SK-N-SH treated with all-trans-retinoic acid at 6 μM for 48 hours (cell line): ENCODE data around the gene PARVB.

Experiments used
- ARNTL ChIP-seq: fragments of 450-650 bp; formaldehyde crosslinking; IDR thresholded peaks from 2 replicates; pipeline ENCODE4 v1.5.0; 2020; ENCODE audit warnings: low read depth, mild to moderate bottlenecking, moderate library complexity, borderline replicate concordance
- CSRNP3 ChIP-seq: fragments of 250-450 bp; sonication (Bioruptor Pico); IDR thresholded peaks from 2 replicates; pipeline ENCODE4 v1.5.1; 2021; ENCODE audit warnings: mild to moderate bottlenecking, moderate library complexity
- PATZ1 ChIP-seq: fragments of 250-450 bp; sonication (Bioruptor Pico); IDR thresholded peaks from 2 replicates; pipeline ENCODE4 v1.8.0; 2020; ENCODE audit warnings: mild to moderate bottlenecking, moderate library complexity, borderline replicate concordance
- POU6F1 ChIP-seq: fragments of 250-450 bp; sonication (Bioruptor Pico); IDR thresholded peaks from 2 replicates; pipeline ENCODE4 v1.8.0; 2021; ENCODE audit warnings: low read depth, mild to moderate bottlenecking, moderate library complexity, borderline replicate concordance
- ZC3H10 ChIP-seq: fragments of 250-450 bp; sonication (Bioruptor Pico); IDR thresholded peaks from 2 replicates; pipeline ENCODE4 v1.5.1; 2021; ENCODE audit warnings: mild to moderate bottlenecking, moderate library complexity
- ZFP30 ChIP-seq: fragments of 450-650 bp; formaldehyde crosslinking; IDR thresholded peaks from 2 replicates; pipeline ENCODE4 v1.5.0; 2022; ENCODE audit warnings: mild to moderate bottlenecking, moderate library complexity
- ZNF565 ChIP-seq: fragments of 450-650 bp; formaldehyde crosslinking; conservative IDR thresholded peaks from 2 replicates; pipeline ENCODE4 v1.5.0; 2020; ENCODE audit warnings: low read depth, mild to moderate bottlenecking, moderate library complexity

GRCh38 chr22:44090571-44090905 is 66.4 kb downstream of the PARVB start:
- TF ChIP-seq ZFP30 (CRISPR knock-in tag) (no peak), CSRNP3 (CRISPR knock-in tag) (no peak), POU6F1 (CRISPR knock-in tag) (no peak), ZNF565 (CRISPR knock-in tag) (no peak), ZC3H10 (CRISPR knock-in tag) (no peak), PATZ1 (CRISPR knock-in tag) (no peak), ARNTL (CRISPR knock-in tag) (no peak)
